HL-60 (cell line): ENCODE data around the gene MED14.
"Not testable (repeated sequence)": the region's sequence is repeated elsewhere in the genome, so short reads cannot be mapped to it uniquely, and the experiment has no call there.

Experiments
- DNase-seq, 2 experiments: peaks; one replicate each; pipeline ENCODE4 v3.0.0-alpha.2; 2010 to 2020; ENCODE audit warnings: low read depth in 1 of 2, low spot score in 1 of 2
- H3K27ac ChIP-seq: fragments of 250-450 bp; sonication (Bioruptor Pico); replicated peaks from 2 replicates; pipeline ENCODE4 v1.5.1; 2020; ENCODE audit warnings: mild to moderate bottlenecking, moderate library complexity
- H3K27me3 ChIP-seq: fragments of 250-450 bp; sonication (Bioruptor Pico); 2 replicates; pipeline ENCODE4 v1.5.1; 2021; ENCODE audit warnings: mild to moderate bottlenecking, moderate library complexity; ENCODE audit not compliant: insufficient read depth, poor library complexity, severe bottlenecking
- H3K4me3 ChIP-seq: replicated peaks from 2 replicates; pipeline ENCODE4 v1.5.1; 2011; ENCODE audit warnings: mild to moderate bottlenecking, control low read depth, low read length; ENCODE audit not compliant: insufficient read depth
- GABPA ChIP-seq: IDR thresholded peaks from 2 replicates; pipeline ENCODE4 v1.6.1; 2012; ENCODE audit warnings: low read depth
- POLR2AphosphoS5 ChIP-seq: IDR thresholded peaks from 2 replicates; pipeline ENCODE4 v1.6.1; 2012; ENCODE audit warnings: low read depth
- SPI1 ChIP-seq: IDR thresholded peaks from 2 replicates; pipeline ENCODE4 v1.6.1; 2012; ENCODE audit warnings: low read depth, mild to moderate bottlenecking, borderline replicate concordance
- long read RNA-seq: library from polyadenylated mRNA; unstranded; transcript quantifications from one replicate; pipeline ENCODE4 v2.0.0, GENCODE V29; 2020
- TF ChIP-seq, protein P1 (sequence below): IDR thresholded peaks from one replicate; pipeline ENCODE4 v1.5.1; 2011; ENCODE audit warnings: low read length, control low read depth, inconsistent platforms; ENCODE audit not compliant: insufficient read depth
- TF ChIP-seq, protein P2 (sequence below): IDR thresholded peaks from 2 replicates; pipeline ENCODE4 v1.6.1; 2012; ENCODE audit warnings: low read depth; ENCODE audit not compliant: insufficient replicate concordance

Gene MED14
- long read RNA-seq, partial matches to known transcripts, result 8 of 15 reads
- long read RNA-seq, other reads (novel, unspliced or antisense), result 7 of 15 reads

DNA sequence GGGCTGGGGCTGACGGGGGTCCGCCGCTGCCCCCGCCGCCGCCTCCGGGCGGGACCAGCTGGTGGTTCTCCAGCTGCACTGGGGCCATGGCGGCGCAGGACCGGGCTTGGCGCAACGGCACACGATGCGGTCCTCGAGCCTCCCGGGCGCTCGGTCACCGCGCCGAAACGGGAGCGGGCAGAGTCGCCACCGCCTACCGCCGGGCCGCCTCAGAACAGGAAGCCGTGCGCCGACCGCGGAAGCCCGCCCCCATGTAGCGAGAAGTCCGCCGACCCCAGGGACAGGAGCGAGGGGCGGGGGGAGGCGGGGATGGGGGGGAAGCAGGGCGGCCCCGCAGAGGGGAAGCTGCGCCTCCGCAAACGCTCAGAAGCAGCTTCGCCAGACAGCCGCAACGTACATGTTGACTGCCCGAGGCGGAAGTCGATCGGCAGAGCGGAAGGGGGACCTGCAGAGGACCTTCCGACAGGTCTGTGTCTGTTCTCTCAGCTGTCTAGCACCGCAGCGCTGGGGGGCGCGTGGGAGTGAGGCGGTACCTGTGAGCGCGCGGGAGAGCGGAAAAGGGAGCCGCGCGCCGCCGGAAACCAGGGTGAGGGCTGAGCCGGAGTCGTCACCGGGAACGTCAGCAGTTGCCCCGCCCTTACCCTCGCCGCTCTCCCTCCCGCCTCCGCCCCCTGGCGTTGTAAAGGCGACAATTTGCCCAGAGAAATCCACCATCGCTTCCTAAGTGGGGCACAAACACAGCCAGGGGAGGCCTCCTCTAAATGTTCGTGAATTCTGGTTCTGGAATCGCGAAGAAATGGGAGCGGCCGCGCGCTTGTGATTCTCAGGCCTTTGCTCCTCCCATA lies at the start of gene MED14:
MED14 (minus strand) TSS at position 218 of the 845 bp plus-strand sequence; CDS start at position 88, 130 bp downstream.
- TF ChIP-seq, protein P1, sequence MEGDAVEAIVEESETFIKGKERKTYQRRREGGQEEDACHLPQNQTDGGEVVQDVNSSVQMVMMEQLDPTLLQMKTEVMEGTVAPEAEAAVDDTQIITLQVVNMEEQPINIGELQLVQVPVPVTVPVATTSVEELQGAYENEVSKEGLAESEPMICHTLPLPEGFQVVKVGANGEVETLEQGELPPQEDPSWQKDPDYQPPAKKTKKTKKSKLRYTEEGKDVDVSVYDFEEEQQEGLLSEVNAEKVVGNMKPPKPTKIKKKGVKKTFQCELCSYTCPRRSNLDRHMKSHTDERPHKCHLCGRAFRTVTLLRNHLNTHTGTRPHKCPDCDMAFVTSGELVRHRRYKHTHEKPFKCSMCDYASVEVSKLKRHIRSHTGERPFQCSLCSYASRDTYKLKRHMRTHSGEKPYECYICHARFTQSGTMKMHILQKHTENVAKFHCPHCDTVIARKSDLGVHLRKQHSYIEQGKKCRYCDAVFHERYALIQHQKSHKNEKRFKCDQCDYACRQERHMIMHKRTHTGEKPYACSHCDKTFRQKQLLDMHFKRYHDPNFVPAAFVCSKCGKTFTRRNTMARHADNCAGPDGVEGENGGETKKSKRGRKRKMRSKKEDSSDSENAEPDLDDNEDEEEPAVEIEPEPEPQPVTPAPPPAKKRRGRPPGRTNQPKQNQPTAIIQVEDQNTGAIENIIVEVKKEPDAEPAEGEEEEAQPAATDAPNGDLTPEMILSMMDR, result peak; percentile 5
- TF ChIP-seq GABPA, result peak; percentile 86
- TF ChIP-seq, protein P2, sequence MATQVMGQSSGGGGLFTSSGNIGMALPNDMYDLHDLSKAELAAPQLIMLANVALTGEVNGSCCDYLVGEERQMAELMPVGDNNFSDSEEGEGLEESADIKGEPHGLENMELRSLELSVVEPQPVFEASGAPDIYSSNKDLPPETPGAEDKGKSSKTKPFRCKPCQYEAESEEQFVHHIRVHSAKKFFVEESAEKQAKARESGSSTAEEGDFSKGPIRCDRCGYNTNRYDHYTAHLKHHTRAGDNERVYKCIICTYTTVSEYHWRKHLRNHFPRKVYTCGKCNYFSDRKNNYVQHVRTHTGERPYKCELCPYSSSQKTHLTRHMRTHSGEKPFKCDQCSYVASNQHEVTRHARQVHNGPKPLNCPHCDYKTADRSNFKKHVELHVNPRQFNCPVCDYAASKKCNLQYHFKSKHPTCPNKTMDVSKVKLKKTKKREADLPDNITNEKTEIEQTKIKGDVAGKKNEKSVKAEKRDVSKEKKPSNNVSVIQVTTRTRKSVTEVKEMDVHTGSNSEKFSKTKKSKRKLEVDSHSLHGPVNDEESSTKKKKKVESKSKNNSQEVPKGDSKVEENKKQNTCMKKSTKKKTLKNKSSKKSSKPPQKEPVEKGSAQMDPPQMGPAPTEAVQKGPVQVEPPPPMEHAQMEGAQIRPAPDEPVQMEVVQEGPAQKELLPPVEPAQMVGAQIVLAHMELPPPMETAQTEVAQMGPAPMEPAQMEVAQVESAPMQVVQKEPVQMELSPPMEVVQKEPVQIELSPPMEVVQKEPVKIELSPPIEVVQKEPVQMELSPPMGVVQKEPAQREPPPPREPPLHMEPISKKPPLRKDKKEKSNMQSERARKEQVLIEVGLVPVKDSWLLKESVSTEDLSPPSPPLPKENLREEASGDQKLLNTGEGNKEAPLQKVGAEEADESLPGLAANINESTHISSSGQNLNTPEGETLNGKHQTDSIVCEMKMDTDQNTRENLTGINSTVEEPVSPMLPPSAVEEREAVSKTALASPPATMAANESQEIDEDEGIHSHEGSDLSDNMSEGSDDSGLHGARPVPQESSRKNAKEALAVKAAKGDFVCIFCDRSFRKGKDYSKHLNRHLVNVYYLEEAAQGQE, result no peak
- TF ChIP-seq SPI1, result peak; percentile 20; the same call in 1 of the 2 replicates
- peak; percentile 50 for TF ChIP-seq POLR2AphosphoS5
- Histone ChIP-seq H3K4me3 (peak within 1 kb of the TSS; percentile 59), H3K27me3 (no peaks in the 10 kb centered on the region), H3K27ac (peak within 1 kb of the TSS; percentile 91)
- DNase-seq, result peak; percentile 83 to 91

DNA sequence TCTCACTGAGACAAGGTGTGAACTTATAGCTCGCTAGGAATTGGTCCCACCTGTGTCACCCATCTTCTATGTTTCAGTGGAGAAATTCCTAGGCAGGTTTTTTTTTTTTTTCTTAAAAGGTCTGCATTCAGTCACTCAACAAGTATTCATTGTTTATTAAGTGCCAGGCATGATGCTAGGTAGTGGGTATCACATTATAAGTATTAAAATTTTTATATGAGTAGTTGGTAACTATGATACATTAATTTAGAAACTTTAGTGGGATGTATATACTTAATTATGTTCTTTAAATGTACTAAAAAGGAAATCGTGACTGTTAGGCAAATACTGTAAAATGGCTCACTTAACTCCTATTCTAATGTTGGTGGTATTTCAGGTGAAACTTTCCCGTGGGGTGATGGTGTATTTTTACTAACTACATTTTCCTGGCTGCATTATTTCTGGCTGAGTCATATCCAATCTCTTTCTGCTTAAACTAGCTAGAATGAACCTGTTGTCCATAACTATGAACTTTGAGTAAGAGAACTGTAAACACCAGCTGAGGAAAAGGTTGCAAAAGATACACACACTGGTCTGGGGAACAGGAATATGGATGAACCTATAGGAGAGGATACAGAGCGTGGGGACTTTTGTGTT lies 49.3 kb upstream of the MED14 start:
- no peak overlapping the region for H3K4me3 ChIP-seq
- no peaks in the 10 kb centered on the region for H3K27me3 ChIP-seq
- no peak for TF ChIP-seq GABPA
- no peak for TF ChIP-seq SPI1
- TF ChIP-seq, protein P2, result no peak
- no peak for TF ChIP-seq POLR2AphosphoS5
- TF ChIP-seq, protein P1, result no peak
- DNase-seq, result no peak
- no peak overlapping the region for H3K27ac ChIP-seq

DNA sequence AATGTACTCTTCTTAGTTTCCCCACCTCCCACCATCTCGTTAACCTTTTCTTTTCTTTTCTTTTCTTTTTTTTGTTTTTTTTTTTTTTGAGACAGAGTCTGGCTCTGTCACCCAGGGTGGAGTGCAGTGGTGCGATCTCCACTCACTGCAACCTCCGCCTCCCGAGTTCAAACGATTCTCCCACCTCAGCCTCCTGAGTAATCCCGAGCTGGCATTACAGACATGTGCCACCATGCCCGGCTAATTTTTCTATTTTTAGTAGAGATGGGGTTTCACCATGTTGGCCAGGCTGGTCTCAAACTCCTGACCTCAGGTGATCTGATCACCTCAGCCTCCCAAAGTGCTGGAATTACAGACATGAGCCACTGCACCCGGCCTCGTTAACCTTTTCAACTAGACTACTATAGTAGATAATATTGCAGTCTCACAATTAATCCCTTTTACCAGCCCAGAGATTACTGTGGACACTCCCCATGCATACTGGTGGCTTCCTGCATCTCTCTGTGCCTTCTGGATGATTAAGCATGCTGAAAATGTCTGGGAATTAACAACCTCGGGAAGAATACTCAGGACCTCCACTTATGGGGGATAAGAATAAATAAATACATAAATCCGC lies 47.4 kb upstream of the MED14 start:
- H3K27me3 ChIP-seq, DNase-seq, H3K27ac ChIP-seq, H3K4me3 ChIP-seq: not testable (repeated sequence)

DNA sequence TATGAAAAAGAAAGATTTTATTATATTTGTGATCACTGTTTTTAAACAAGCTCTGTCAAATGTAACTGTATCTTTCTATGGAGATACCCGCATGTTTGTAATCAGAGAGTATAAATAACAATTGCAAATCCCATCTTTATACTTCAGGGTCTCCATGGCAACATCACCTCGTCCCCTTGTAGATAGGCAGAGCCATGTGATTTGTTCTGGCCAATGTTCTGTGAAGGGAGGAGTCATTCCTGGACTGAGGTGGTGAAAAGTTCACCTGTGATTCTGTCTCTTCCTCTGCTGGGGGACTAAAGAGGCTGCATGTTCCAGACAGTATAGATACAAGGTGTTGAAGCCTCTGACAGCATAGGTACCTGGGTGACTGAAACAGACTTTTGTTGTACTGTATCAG lies 45.6 kb upstream of the MED14 start:
- no peak for TF ChIP-seq POLR2AphosphoS5
- TF ChIP-seq, protein P1, result no peak
- no peak for TF ChIP-seq SPI1
- TF ChIP-seq, protein P2, result no peak
- TF ChIP-seq GABPA, result no peak
- Histone ChIP-seq H3K27ac (no peak overlapping the region), H3K4me3 (no peak overlapping the region), H3K27me3 (no peaks in the 10 kb centered on the region)
- no peak for DNase-seq
